Astrocyte (in vitro differentiated cells and primary cell): ENCODE measurements around the gene CRYBG3.

Source experiments
- CTCF ChIP-seq: IDR thresholded peaks from 2 replicates; pipeline ENCODE4 v1.5.1; 2011; ENCODE audit warnings: low read depth, mild to moderate bottlenecking, inconsistent platforms, low read length, moderate library complexity; ENCODE audit not compliant: insufficient read depth
- EZH2 ChIP-seq: IDR thresholded peaks from 2 replicates; pipeline ENCODE4 v1.6.1; 2012; ENCODE audit warnings: mild to moderate bottlenecking, low read length, inconsistent platforms; ENCODE audit not compliant: insufficient read depth

- TF ChIP-seq CTCF (no peak), EZH2 (no peak)
Observed at GRCh38 chr3:97988784-97989568, 167.2 kb downstream of the CRYBG3 start.
